Measurements from ENCODE around the gene ADGRB3.
"Not testable (repeated sequence)": the region's sequence is repeated elsewhere in the genome, so short reads cannot be mapped to it uniquely, and the experiment has no call there.

GRCh38 chr6:68676094-68676493, 41.0 kb downstream of the ADGRB3 start:
- TF ChIP-seq, protein P1, sequence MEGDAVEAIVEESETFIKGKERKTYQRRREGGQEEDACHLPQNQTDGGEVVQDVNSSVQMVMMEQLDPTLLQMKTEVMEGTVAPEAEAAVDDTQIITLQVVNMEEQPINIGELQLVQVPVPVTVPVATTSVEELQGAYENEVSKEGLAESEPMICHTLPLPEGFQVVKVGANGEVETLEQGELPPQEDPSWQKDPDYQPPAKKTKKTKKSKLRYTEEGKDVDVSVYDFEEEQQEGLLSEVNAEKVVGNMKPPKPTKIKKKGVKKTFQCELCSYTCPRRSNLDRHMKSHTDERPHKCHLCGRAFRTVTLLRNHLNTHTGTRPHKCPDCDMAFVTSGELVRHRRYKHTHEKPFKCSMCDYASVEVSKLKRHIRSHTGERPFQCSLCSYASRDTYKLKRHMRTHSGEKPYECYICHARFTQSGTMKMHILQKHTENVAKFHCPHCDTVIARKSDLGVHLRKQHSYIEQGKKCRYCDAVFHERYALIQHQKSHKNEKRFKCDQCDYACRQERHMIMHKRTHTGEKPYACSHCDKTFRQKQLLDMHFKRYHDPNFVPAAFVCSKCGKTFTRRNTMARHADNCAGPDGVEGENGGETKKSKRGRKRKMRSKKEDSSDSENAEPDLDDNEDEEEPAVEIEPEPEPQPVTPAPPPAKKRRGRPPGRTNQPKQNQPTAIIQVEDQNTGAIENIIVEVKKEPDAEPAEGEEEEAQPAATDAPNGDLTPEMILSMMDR (conservative IDR thresholded peaks at IDR 0.05; ENCODE audit: low read length) = not testable (repeated sequence)
- TF ChIP-seq EZH2phosphoT487 (IDR thresholded peaks at IDR 0.05; ENCODE audit: borderline replicate concordance, low read depth, low read length) = not testable (repeated sequence)

Measured in OCI-LY7 (cell line).